H1 (cell line): ENCODE data around the gene KIF25. TPM values are rescaled to one million over a fixed set of nuclear protein-coding genes. Genes with fewer than 3 reads are reported as not detected.
A peak's percentile ranks its signal among the peaks of the same experiment; 100 is the strongest.

Source experiments
- CTCF ChIA-PET: fragments of 300-600 bp; sonication (Branson Sonifier 250); formaldehyde crosslinking; loops from one replicate; lab custom pipeline; 2021; ENCODE audit not compliant: partially characterized antibody; lab: Charles Lee
- POLR2A ChIA-PET: fragments of 300-600 bp; sonication (Branson Sonifier 250); formaldehyde crosslinking; loops from one replicate; lab custom pipeline; 2021; ENCODE audit warnings: inconsistent platforms; ENCODE audit not compliant: partially characterized antibody; lab: Charles Lee
- DNase-seq, 2 experiments: peaks; one replicate each; pipeline versions ENCODE4 v3.0.0 to v3.0.0-alpha.2; 2010 to 2022; ENCODE audit warnings: low spot score in 2 of 2, low read depth in 1 of 2, mixed read lengths in 1 of 2
- FAIRE-seq: peaks from 2 replicates; lab custom pipeline; 2011; peaks lifted over from hg19 to GRCh38; lab: Jason Lieb, UNC
- H2AFZ ChIP-seq: 2 replicates; pipeline ENCODE4 v1.8.1; 2012; ENCODE audit warnings: low read length, inconsistent platforms
- H2AK5ac ChIP-seq: 2 replicates; pipeline ENCODE4 v1.6.1; 2013; ENCODE audit warnings: low read depth, low read length
- H2BK120ac ChIP-seq: replicated peaks from 2 replicates; pipeline ENCODE3; 2013; ENCODE audit warnings: low read depth, low read length, inconsistent platforms
- H2BK12ac ChIP-seq: 2 replicates; pipeline ENCODE4 v1.6.1; 2013; ENCODE audit warnings: low read depth, low read length
- H2BK15ac ChIP-seq: 2 replicates; pipeline ENCODE4 v1.6.1; 2013; ENCODE audit warnings: low read length
- H2BK20ac ChIP-seq: 2 replicates; pipeline ENCODE4 v1.6.1; 2013; ENCODE audit warnings: low read length
- H2BK5ac ChIP-seq: 2 replicates; pipeline ENCODE4 v1.6.1; 2013; ENCODE audit warnings: low read depth, low read length
- H3K14ac ChIP-seq: 2 replicates; pipeline ENCODE4 v1.6.1; 2013; ENCODE audit warnings: inconsistent platforms; ENCODE audit not compliant: insufficient read length
- H3K18ac ChIP-seq: 2 replicates; pipeline ENCODE4 v1.6.1; 2013; ENCODE audit warnings: low read length; ENCODE audit errors: extremely low read depth
- H3K23ac ChIP-seq: 2 replicates; pipeline ENCODE4 v1.6.1; 2013; ENCODE audit warnings: inconsistent platforms; ENCODE audit not compliant: insufficient read length
- H3K23me2 ChIP-seq: 2 replicates; pipeline ENCODE4 v1.6.1; 2013; ENCODE audit warnings: low read depth, low read length
- H3K27ac ChIP-seq: 2 replicates; pipeline ENCODE4 v1.6.1; 2011; ENCODE audit warnings: low read depth, low read length, inconsistent platforms
- H3K27me3 ChIP-seq, 4 experiments: replicated peaks in 1 of 4; 1 replicate in 1 of 4; 2 replicates in 3 of 4; pipeline versions ENCODE4 v1.6.1 to v1.8.1; 2011 to 2013; ENCODE audit warnings: low read length in 3 of 4, mild to moderate bottlenecking in 3 of 4, inconsistent platforms in 2 of 4, mixed read lengths in 2 of 4, moderate library complexity in 1 of 4; ENCODE audit not compliant: control insufficient read depth in 3 of 4, insufficient read depth in 3 of 4; ENCODE audit errors: extremely low read depth in 1 of 4
- H3K36me3 ChIP-seq, 4 experiments: 2 replicates each; pipeline versions ENCODE4 v1.6.1 to v1.8.1; 2011 to 2013; ENCODE audit warnings: mild to moderate bottlenecking in 4 of 4, low read length in 3 of 4, moderate library complexity in 2 of 4, control low read depth in 1 of 4, inconsistent platforms in 1 of 4; ENCODE audit not compliant: insufficient read depth in 4 of 4, control insufficient read depth in 2 of 4
- H3K4ac ChIP-seq: replicated peaks from 2 replicates; pipeline ENCODE3; 2013; ENCODE audit warnings: low read length, low read depth, mixed read lengths, inconsistent platforms; ENCODE audit not compliant: insufficient read length
- H3K4me1 ChIP-seq, 4 experiments: replicated peaks in 1 of 4; 1 replicate in 1 of 4; 2 replicates in 3 of 4; pipeline versions ENCODE4 v1.6.1 to v1.8.1; 2011 to 2013; ENCODE audit warnings: low read length in 3 of 4, inconsistent platforms in 2 of 4, mixed read lengths in 1 of 4; ENCODE audit not compliant: insufficient read depth in 4 of 4, control insufficient read depth in 3 of 4
- H3K4me2 ChIP-seq, 2 experiments: 2 replicates each; pipeline versions ENCODE4 v1.6.1 to v1.8.1; 2011 to 2013; ENCODE audit warnings: low read depth in 2 of 2, low read length in 2 of 2, control low read depth in 1 of 2, inconsistent platforms in 1 of 2, mild to moderate bottlenecking in 1 of 2; ENCODE audit not compliant: insufficient read depth in 1 of 2
- H3K4me3 ChIP-seq, 4 experiments: fragments of 200-600, 300-600 bp in 1 of 4; sonication (generic), shearing (Covaris generic), sonication (Bioruptor Twin) in 1 of 4; 2 replicates each; pipeline versions ENCODE4 v1.5.1 to v1.8.1; 2011 to 2016; ENCODE audit warnings: low read length in 4 of 4, low read depth in 3 of 4, control low read depth in 2 of 4, inconsistent platforms in 2 of 4, mild to moderate bottlenecking in 2 of 4, mixed read lengths in 1 of 4, moderate library complexity in 1 of 4; ENCODE audit not compliant: insufficient read depth in 2 of 4; ENCODE audit errors: extremely low read depth in 1 of 4
- H3K56ac ChIP-seq: replicated peaks from 2 replicates; pipeline ENCODE3; 2013; ENCODE audit warnings: low read depth, mild to moderate bottlenecking, mixed read lengths, low read length, inconsistent platforms; ENCODE audit not compliant: insufficient read length
- H3K79me1 ChIP-seq: 2 replicates; pipeline ENCODE4 v1.6.1; 2013; ENCODE audit warnings: low read depth, low read length, control low read depth
- H3K79me2 ChIP-seq, 2 experiments: 2 replicates each; pipeline versions ENCODE4 v1.6.1 to v1.8.1; 2012 to 2013; ENCODE audit warnings: low read length in 2 of 2, mild to moderate bottlenecking in 2 of 2, inconsistent platforms in 1 of 2; ENCODE audit not compliant: insufficient read depth in 2 of 2, control insufficient read depth in 1 of 2
- H3K9ac ChIP-seq, 4 experiments: replicated peaks in 1 of 4; 1 replicate in 1 of 4; 2 replicates in 3 of 4; pipeline versions ENCODE4 v1.6.1 to v1.8.1; 2011 to 2013; ENCODE audit warnings: low read depth in 3 of 4, low read length in 3 of 4, control low read depth in 2 of 4, mild to moderate bottlenecking in 2 of 4, moderate library complexity in 2 of 4, inconsistent platforms in 1 of 4; ENCODE audit errors: extremely low read depth in 1 of 4
- H3K9me3 ChIP-seq, 2 experiments: 2 replicates each; pipeline versions ENCODE4 v1.6.1 to v1.8.1; 2012 to 2013; ENCODE audit warnings: mild to moderate bottlenecking in 2 of 2, moderate library complexity in 2 of 2, control low read depth in 1 of 2, inconsistent platforms in 1 of 2, low read depth in 1 of 2, low read length in 1 of 2, mixed read lengths in 1 of 2; ENCODE audit not compliant: insufficient read depth in 2 of 2
- H4K20me1 ChIP-seq, 2 experiments: replicated peaks in 1 of 2; 2 replicates each; pipeline versions ENCODE3 to v1.8.1; 2011 to 2013; ENCODE audit warnings: inconsistent platforms in 2 of 2, low read length in 2 of 2, mild to moderate bottlenecking in 1 of 2; ENCODE audit not compliant: insufficient read depth in 2 of 2, control insufficient read depth in 1 of 2
- H4K5ac ChIP-seq: 2 replicates; pipeline ENCODE4 v1.6.1; 2013; ENCODE audit warnings: low read length, low read depth, mixed read lengths, inconsistent platforms; ENCODE audit not compliant: insufficient read length
- H4K8ac ChIP-seq: 2 replicates; pipeline ENCODE4 v1.8.0; 2013; ENCODE audit warnings: mild to moderate bottlenecking, moderate library complexity, low read length, inconsistent platforms; ENCODE audit not compliant: insufficient read depth; ENCODE audit errors: extremely low read depth
- H4K91ac ChIP-seq: replicated peaks from 2 replicates; pipeline ENCODE3; 2013; ENCODE audit warnings: low read length, mixed read lengths, inconsistent platforms; ENCODE audit not compliant: insufficient read length
- TAF1 ChIP-seq: IDR thresholded peaks from 2 replicates; pipeline ENCODE4 v1.6.1; 2011; ENCODE audit warnings: mild to moderate bottlenecking, low read depth, low read length
- WGBS, 2 experiments: shearing (Covaris generic) in 1 of 2; methylation state at CpG; one replicate each; pipeline versions ENCODE4 v1.1.6 to v1.1.7; 2013 to 2015; ENCODE audit warnings: low lambda C conversion rate in 2 of 2, mixed read lengths in 2 of 2, inconsistent platforms in 1 of 2, low coverage in 1 of 2, missing lambda C conversion rate in 1 of 2; ENCODE audit not compliant: insufficient replicate concordance in 2 of 2, insufficient coverage in 1 of 2, insufficient read length in 1 of 2; ENCODE audit errors: extremely low coverage in 1 of 2, missing lambda C conversion rate in 1 of 2; 5-methylcytosine and 5-hydroxymethylcytosine counted together
- polyA plus RNA-seq, 7 experiments: library from polyadenylated mRNA; depleted of rRNA in 3 of 7; stranded (reverse) in 5 of 7; unstranded in 2 of 7; fragments of >200 nt in 5 of 7; fragments of 200-250 nt in 2 of 7; gene quantifications; 1 replicate in 5 of 7; 2 replicates in 1 of 7; 4 replicates in 1 of 7; pipeline versions ENCODE4 v1.2.1 to v1.2.3, GENCODE V29; 2011 to 2013; ENCODE audit warnings: missing spikeins in 2 of 7, mixed read lengths in 2 of 7
- total RNA-seq: library from RNA; stranded (reverse); fragmentation: NEBNext Ultra II Directional; extraction: Animal tissue kit (Norgen Biotek cat#: 25700); gene quantifications from 2 replicates; pipeline ENCODE4 v1.2.1, GENCODE V29; 2021

The KIF25 gene
- total and polyA plus RNA-seq, 2 of the 8 experiments (the other 6 are each of a cell fraction or from before 2014, with no cell fraction given), result 1.5 to 2.0 TPM

DNA sequence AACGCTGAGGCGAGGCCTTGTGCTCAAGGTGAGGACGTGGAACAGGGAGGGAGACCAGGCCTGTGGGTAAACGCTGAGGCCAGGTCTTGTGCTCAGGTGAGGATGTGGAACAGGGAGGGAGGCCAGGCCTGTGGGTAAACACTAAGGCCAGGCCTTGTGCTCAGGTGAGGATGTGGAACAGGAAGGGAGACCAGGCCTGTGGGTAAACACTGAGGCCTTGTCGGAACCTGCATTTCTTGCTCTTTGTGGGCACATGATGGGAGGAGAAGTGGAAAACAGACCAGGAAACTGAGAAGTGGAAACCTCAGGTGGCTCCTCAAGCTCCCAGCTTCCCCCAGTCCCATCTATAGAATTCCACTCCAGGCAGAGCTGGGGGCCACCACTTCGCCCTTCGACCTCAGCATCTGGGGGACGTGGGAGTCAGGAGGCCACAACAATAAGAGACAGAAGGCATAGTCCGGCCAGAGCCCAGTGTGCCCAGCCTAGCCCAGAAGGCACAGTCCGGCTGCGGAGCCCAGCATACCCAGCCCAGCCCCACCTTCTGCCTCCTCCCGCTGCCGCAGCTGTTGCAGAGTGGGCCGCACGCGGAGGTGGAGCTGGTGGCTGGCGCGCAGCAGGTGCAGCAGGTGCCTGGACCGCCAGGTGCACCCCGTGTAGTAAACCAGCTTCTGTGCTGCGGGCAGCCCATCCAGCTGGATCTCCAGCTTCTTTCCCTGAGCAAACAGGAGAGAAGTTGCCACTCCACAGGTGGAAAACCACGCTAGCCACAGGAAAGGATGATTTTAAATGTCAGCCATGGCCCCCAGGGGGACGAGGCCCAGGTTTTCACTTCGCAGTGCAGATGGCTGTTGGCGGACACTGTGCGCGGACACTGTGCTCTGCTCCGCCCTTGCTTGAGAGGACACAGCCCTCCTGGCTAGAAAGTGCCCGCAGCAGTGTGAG is 64.1 kb downstream of the KIF25 start:
- H3K9me3 ChIP-seq, result no peaks in the 10 kb centered on the region
- DNase-seq (no peak), FAIRE-seq (no peak)
- peak overlapping the region; percentile 97; the same call in 1 of the 2 replicates for H2BK12ac ChIP-seq
- H2BK15ac ChIP-seq, result peak overlapping the region; percentile 72; the same call in 1 of the 2 replicates
- H2BK120ac ChIP-seq, result no peak overlapping the region
- H3K4me2 ChIP-seq, result no peak overlapping the region
- no peaks in the 10 kb centered on the region for H4K20me1 ChIP-seq
- 0 out of 2 replicates have a peak overlapping the region, but pooled peaks have one; percentile 67 for H2AFZ ChIP-seq
- H3K79me1 ChIP-seq, result no peaks in the 10 kb centered on the region
- no peaks in the 10 kb centered on the region for H3K79me2 ChIP-seq
- no peak for TF ChIP-seq TAF1
- H4K91ac ChIP-seq, result peak overlapping the region; percentile 5
- no peak overlapping the region; the same call in 1 of the 2 replicates for H4K8ac ChIP-seq
- no peaks in the 10 kb centered on the region for H3K36me3 ChIP-seq
- no peaks in the 10 kb centered on the region for H3K27me3 ChIP-seq
- no peak overlapping the region for H3K23ac ChIP-seq
- H3K4ac ChIP-seq, result no peak overlapping the region
- ChIA-PET POLR2A (interaction anchor here (0.9 kb wide), 1 partner anchor 72 kb away, joined by 3 read pairs; no protein-coding TSS in a partner anchor), CTCF (interaction anchor here (0.7 to 6.2 kb wide), 21 partner anchors 11 to 820 kb away, joined by 3 to 73 read pairs (median 4); partner anchors contain the start of gene FRMD1)
- no peak overlapping the region; the same call in 1 of the 2 replicates for H2AK5ac ChIP-seq
- H3K4me3 ChIP-seq, result no peak overlapping the region
- no peak overlapping the region; a peak in 1 of 7 replicates for H3K9ac ChIP-seq
- peak overlapping the region; percentile 19; the same call in 1 of the 2 replicates for H3K18ac ChIP-seq
- 94% methylated on average over 26 of the region's 29 CpGs; no CpG with 5 or more reads in 1 of the 2 experiments for WGBS, 2 experiments
- no peak overlapping the region for H3K14ac ChIP-seq
- no peaks in the 10 kb centered on the region for H3K4me1 ChIP-seq
- no peaks in the 10 kb centered on the region for H3K23me2 ChIP-seq
- H3K27ac ChIP-seq, result no peak overlapping the region; the same call in 1 of the 2 replicates
- H2BK5ac ChIP-seq, result peak overlapping the region; percentile 66; the same call in 1 of the 2 replicates
- no peak overlapping the region for H3K56ac ChIP-seq
- peak overlapping the region; percentile 61; the same call in 1 of the 2 replicates for H2BK20ac ChIP-seq
- H4K5ac ChIP-seq, result no peak overlapping the region
